ENCODE data around the gene RERE.

Gene RERE

DNA sequence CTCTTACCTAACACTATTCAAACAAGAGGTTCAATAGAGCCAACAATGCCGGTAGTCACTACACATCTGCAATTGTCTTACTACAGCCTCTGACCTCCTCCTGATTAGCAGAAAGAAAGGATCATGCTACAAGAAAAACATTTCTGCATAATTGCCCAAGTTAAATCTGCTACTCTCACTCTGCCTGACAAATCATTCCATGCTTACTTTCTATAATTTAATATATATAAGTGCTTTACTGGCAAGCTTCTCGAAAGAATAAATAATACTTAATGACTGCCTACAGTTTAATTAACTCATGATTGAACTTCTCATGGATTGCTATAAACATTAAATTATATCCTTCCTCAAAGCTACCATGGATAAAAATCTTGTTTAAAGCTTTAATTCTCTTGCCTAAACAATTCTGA is 343.5 kb downstream of the RERE start:
- Histone ChIP-seq H3K4me3 (ENCODE audit: insufficient read depth, low read depth, low read length, poor library complexity, severe bottlenecking) (no peak overlapping the region), H3K9me3 (ENCODE audit: control insufficient read depth, low read length) (no peaks in the 10 kb centered on the region), H3K4me1 (ENCODE audit: control insufficient read depth, insufficient read depth, low read length, poor library complexity, severe bottlenecking) (no peaks in the 10 kb centered on the region), H3K27me3 (replicated peaks; ENCODE audit: control insufficient read depth, insufficient read depth, low read length, poor library complexity, severe bottlenecking) (no peaks in the 10 kb centered on the region), H3K27ac (ENCODE audit: insufficient read depth, low read length, poor library complexity, severe bottlenecking) (no peak overlapping the region), H3K36me3 (ENCODE audit: control insufficient read depth, insufficient read depth, low read length) (no peaks in the 10 kb centered on the region)
- no peak for DNase-seq

GRCh38 chr1:8473121-8473875 is 344.1 kb downstream of the RERE start:
- DNase-seq, result no peak
- H3K4me3 ChIP-seq (ENCODE audit: insufficient read depth, low read depth, low read length, poor library complexity, severe bottlenecking), result no peak overlapping the region
- no peaks in the 10 kb centered on the region for H3K9me3 ChIP-seq (ENCODE audit: control insufficient read depth, low read length)
- H3K36me3 ChIP-seq (ENCODE audit: control insufficient read depth, insufficient read depth, low read length), result no peaks in the 10 kb centered on the region
- H3K27me3 ChIP-seq (replicated peaks; ENCODE audit: control insufficient read depth, insufficient read depth, low read length, poor library complexity, severe bottlenecking), result no peaks in the 10 kb centered on the region
- no peak overlapping the region for H3K27ac ChIP-seq (ENCODE audit: insufficient read depth, low read length, poor library complexity, severe bottlenecking)
- H3K4me1 ChIP-seq (ENCODE audit: control insufficient read depth, insufficient read depth, low read length, poor library complexity, severe bottlenecking), result no peaks in the 10 kb centered on the region

DNA sequence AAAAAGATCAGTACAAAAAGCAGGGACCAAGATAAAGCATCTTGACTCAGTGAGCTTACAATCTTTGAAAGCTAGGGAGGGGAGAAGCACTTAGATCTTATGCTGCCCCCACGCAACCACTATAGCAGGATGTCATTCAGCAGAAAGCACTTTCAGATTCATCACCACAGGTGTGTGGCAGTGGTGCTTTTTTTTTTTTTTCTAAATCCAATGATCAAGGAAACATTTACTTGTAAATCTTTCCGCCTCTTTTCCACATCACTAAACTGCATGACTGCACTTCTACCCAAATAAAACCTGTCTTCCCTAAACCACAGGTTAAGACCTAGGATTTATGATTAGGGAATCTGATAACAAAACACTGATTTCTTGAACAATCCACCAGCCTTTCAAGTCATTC is 344.8 kb downstream of the RERE start:
- no peaks in the 10 kb centered on the region for H3K27me3 ChIP-seq (replicated peaks; ENCODE audit: control insufficient read depth, insufficient read depth, low read length, poor library complexity, severe bottlenecking)
- no peaks in the 10 kb centered on the region for H3K9me3 ChIP-seq (ENCODE audit: control insufficient read depth, low read length)
- no peaks in the 10 kb centered on the region for H3K36me3 ChIP-seq (ENCODE audit: control insufficient read depth, insufficient read depth, low read length)
- no peaks in the 10 kb centered on the region for H3K4me1 ChIP-seq (ENCODE audit: control insufficient read depth, insufficient read depth, low read length, poor library complexity, severe bottlenecking)
- no peak overlapping the region for H3K4me3 ChIP-seq (ENCODE audit: insufficient read depth, low read depth, low read length, poor library complexity, severe bottlenecking)
- H3K27ac ChIP-seq (ENCODE audit: insufficient read depth, low read length, poor library complexity, severe bottlenecking), result no peak overlapping the region
- DNase-seq, result no peak

GRCh38 chr1:8471451-8471850 is 346.0 kb downstream of the RERE start:
- DNase-seq, result no peak
- H3K27me3 ChIP-seq (replicated peaks; ENCODE audit: control insufficient read depth, insufficient read depth, low read length, poor library complexity, severe bottlenecking), result no peaks in the 10 kb centered on the region
- no peaks in the 10 kb centered on the region for H3K4me1 ChIP-seq (ENCODE audit: control insufficient read depth, insufficient read depth, low read length, poor library complexity, severe bottlenecking)
- no peaks in the 10 kb centered on the region for H3K9me3 ChIP-seq (ENCODE audit: control insufficient read depth, low read length)
- H3K4me3 ChIP-seq (ENCODE audit: insufficient read depth, low read depth, low read length, poor library complexity, severe bottlenecking), result no peak overlapping the region
- H3K27ac ChIP-seq (ENCODE audit: insufficient read depth, low read length, poor library complexity, severe bottlenecking), result no peak overlapping the region
- no peaks in the 10 kb centered on the region for H3K36me3 ChIP-seq (ENCODE audit: control insufficient read depth, insufficient read depth, low read length)

GRCh38 chr1:8468751-8469150 is 348.7 kb downstream of the RERE start:
- H3K36me3 ChIP-seq (ENCODE audit: control insufficient read depth, insufficient read depth, low read length), result no peaks in the 10 kb centered on the region
- H3K27me3 ChIP-seq (replicated peaks; ENCODE audit: control insufficient read depth, insufficient read depth, low read length, poor library complexity, severe bottlenecking), result no peaks in the 10 kb centered on the region
- H3K27ac ChIP-seq (ENCODE audit: insufficient read depth, low read length, poor library complexity, severe bottlenecking), result no peak overlapping the region
- no peak overlapping the region for H3K4me3 ChIP-seq (ENCODE audit: insufficient read depth, low read depth, low read length, poor library complexity, severe bottlenecking)
- no peaks in the 10 kb centered on the region for H3K9me3 ChIP-seq (ENCODE audit: control insufficient read depth, low read length)
- H3K4me1 ChIP-seq (ENCODE audit: control insufficient read depth, insufficient read depth, low read length, poor library complexity, severe bottlenecking), result no peaks in the 10 kb centered on the region
- DNase-seq, result no peak

GRCh38 chr1:8467308-8467707 is 350.1 kb downstream of the RERE start:
- no peaks in the 10 kb centered on the region for H3K36me3 ChIP-seq (ENCODE audit: control insufficient read depth, insufficient read depth, low read length)
- no peak for DNase-seq
- no peak overlapping the region for H3K27ac ChIP-seq (ENCODE audit: insufficient read depth, low read length, poor library complexity, severe bottlenecking)
- no peaks in the 10 kb centered on the region for H3K27me3 ChIP-seq (replicated peaks; ENCODE audit: control insufficient read depth, insufficient read depth, low read length, poor library complexity, severe bottlenecking)
- no peak overlapping the region for H3K4me3 ChIP-seq (ENCODE audit: insufficient read depth, low read depth, low read length, poor library complexity, severe bottlenecking)
- H3K4me1 ChIP-seq (ENCODE audit: control insufficient read depth, insufficient read depth, low read length, poor library complexity, severe bottlenecking), result no peaks in the 10 kb centered on the region
- H3K9me3 ChIP-seq (ENCODE audit: control insufficient read depth, low read length), result no peaks in the 10 kb centered on the region

DNA sequence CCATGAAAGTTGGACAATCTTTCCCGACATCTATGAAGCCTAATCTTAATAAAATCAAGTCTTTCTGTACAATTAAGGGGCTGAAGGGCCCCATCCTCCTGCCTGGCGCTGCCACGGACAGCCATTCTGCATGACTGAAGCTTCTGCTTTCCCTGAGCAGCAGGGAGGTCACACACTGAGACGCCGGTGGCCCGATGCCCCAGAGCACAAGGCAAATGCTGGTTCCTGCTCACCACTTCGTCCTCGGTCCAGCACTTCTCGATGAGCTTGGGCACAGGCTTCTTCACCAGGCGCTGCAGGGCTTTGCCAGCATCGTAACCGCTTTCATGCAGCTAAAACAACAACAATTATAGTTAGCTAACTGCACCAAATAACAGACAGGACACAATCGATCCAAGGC is 351.7 kb downstream of the RERE start:
- no peak for DNase-seq
- H3K9me3 ChIP-seq (ENCODE audit: control insufficient read depth, low read length), result no peaks in the 10 kb centered on the region
- H3K4me3 ChIP-seq (ENCODE audit: insufficient read depth, low read depth, low read length, poor library complexity, severe bottlenecking), result no peak overlapping the region
- H3K36me3 ChIP-seq (ENCODE audit: control insufficient read depth, insufficient read depth, low read length), result no peaks in the 10 kb centered on the region
- no peaks in the 10 kb centered on the region for H3K4me1 ChIP-seq (ENCODE audit: control insufficient read depth, insufficient read depth, low read length, poor library complexity, severe bottlenecking)
- H3K27me3 ChIP-seq (replicated peaks; ENCODE audit: control insufficient read depth, insufficient read depth, low read length, poor library complexity, severe bottlenecking), result no peaks in the 10 kb centered on the region
- no peak overlapping the region for H3K27ac ChIP-seq (ENCODE audit: insufficient read depth, low read length, poor library complexity, severe bottlenecking)

GRCh38 chr1:8465013-8465412 is 352.4 kb downstream of the RERE start:
- H3K4me1 ChIP-seq (ENCODE audit: control insufficient read depth, insufficient read depth, low read length, poor library complexity, severe bottlenecking), result no peaks in the 10 kb centered on the region
- H3K9me3 ChIP-seq (ENCODE audit: control insufficient read depth, low read length), result no peaks in the 10 kb centered on the region

GRCh38 chr1:8464377-8464776 is 353.1 kb downstream of the RERE start:
- H3K27ac ChIP-seq (ENCODE audit: insufficient read depth, low read length, poor library complexity, severe bottlenecking), result no peak overlapping the region
- no peak overlapping the region for H3K4me3 ChIP-seq (ENCODE audit: insufficient read depth, low read depth, low read length, poor library complexity, severe bottlenecking)
- no peaks in the 10 kb centered on the region for H3K36me3 ChIP-seq (ENCODE audit: control insufficient read depth, insufficient read depth, low read length)
- DNase-seq, result no peak
- H3K27me3 ChIP-seq (replicated peaks; ENCODE audit: control insufficient read depth, insufficient read depth, low read length, poor library complexity, severe bottlenecking), result no peaks in the 10 kb centered on the region
- no peaks in the 10 kb centered on the region for H3K9me3 ChIP-seq (ENCODE audit: control insufficient read depth, low read length)
- no peaks in the 10 kb centered on the region for H3K4me1 ChIP-seq (ENCODE audit: control insufficient read depth, insufficient read depth, low read length, poor library complexity, severe bottlenecking)

More at GRCh38 chr1:8465013-8465412, 352.4 kb downstream of the RERE start:
- H3K27me3 ChIP-seq (replicated peaks; ENCODE audit: control insufficient read depth, insufficient read depth, low read length, poor library complexity, severe bottlenecking), result no peaks in the 10 kb centered on the region
- H3K27ac ChIP-seq (ENCODE audit: insufficient read depth, low read length, poor library complexity, severe bottlenecking), result no peak overlapping the region
- no peak for DNase-seq
- H3K4me3 ChIP-seq (ENCODE audit: insufficient read depth, low read depth, low read length, poor library complexity, severe bottlenecking), result no peak overlapping the region
- H3K36me3 ChIP-seq (ENCODE audit: control insufficient read depth, insufficient read depth, low read length), result no peaks in the 10 kb centered on the region

- H3K27me3 ChIP-seq (replicated peaks; ENCODE audit: control insufficient read depth, insufficient read depth, low read length, poor library complexity, severe bottlenecking), result no peaks in the 10 kb centered on the region
- DNase-seq, result no peak
- no peaks in the 10 kb centered on the region for H3K9me3 ChIP-seq (ENCODE audit: control insufficient read depth, low read length)
- H3K27ac ChIP-seq (ENCODE audit: insufficient read depth, low read length, poor library complexity, severe bottlenecking), result no peak overlapping the region
- no peaks in the 10 kb centered on the region for H3K36me3 ChIP-seq (ENCODE audit: control insufficient read depth, insufficient read depth, low read length)
- H3K4me3 ChIP-seq (ENCODE audit: insufficient read depth, low read depth, low read length, poor library complexity, severe bottlenecking), result no peak overlapping the region
- no peaks in the 10 kb centered on the region for H3K4me1 ChIP-seq (ENCODE audit: control insufficient read depth, insufficient read depth, low read length, poor library complexity, severe bottlenecking)
Measured at GRCh38 chr1:8463144-8463927, 354.1 kb downstream of the RERE start.

All from effector memory CD4-positive, alpha-beta T cell (primary cell).